Hippocampal formation (tissue), 2 donors: Measurements from ENCODE around the gene TC2N.
"Not testable (repeated sequence)": the region's sequence is repeated elsewhere in the genome, so short reads cannot be mapped to it uniquely, and the experiment has no call there.

Experiments
- DNase-seq, 2 donors: peaks; one replicate each; lab custom pipeline; 2025; lab: John Stamatoyannopoulos, UW

Gene TC2N

GRCh38 chr14:91754819-91755218 lies 112.5 kb downstream of the TC2N start:
- DNase-seq, result no peak

DNA sequence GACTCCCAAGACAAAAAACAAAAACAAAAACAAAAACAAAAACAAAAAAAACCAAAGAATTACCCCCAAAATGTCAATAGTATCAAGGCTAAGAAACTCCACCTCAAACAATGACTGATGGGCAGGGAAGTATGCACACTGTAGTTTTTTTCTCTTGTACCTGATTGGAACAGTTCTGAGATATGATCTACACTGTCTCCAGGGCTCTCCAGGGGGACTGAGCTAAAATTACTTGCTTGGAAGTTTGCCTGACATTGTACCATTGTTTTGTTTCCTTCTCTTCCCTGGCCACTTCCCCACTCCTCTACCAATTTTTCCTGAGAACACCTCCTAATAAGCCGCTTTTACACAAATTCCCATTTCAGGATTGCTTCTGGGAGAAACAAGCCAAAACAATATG lies 113.2 kb downstream of the TC2N start:
- no peak for DNase-seq

- no peak for DNase-seq
Observed at GRCh38 chr14:91753501-91754128, 113.7 kb downstream of the TC2N start.

- no peak for DNase-seq
Observed at GRCh38 chr14:91752961-91753360, 114.4 kb downstream of the TC2N start.

- DNase-seq, result no peak
Observed at GRCh38 chr14:91751719-91752118, 115.6 kb downstream of the TC2N start.

- DNase-seq, result no peak
Observed at GRCh38 chr14:91750634-91751198, 116.6 kb downstream of the TC2N start.

GRCh38 chr14:91749868-91750267 lies 117.5 kb downstream of the TC2N start:
- DNase-seq, result no peak

DNA sequence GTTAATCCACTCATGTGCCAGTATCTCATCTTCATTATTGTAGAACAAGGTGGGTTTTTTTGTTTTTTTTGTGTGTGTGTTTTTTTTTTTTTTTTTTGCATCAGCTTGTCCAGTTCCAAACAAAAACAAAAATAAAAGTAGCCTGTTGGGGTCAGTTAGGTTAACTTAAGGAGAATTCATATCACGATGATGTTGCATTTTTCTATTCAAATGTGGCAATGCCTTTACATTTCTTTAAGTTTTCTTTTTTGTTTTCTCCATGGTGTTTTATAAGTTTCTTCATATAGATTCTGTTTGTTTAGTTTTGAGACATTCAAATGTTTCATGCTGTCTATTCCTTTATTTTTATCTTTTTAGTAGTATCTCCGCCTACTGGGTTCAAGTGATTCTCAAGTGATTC lies 119.3 kb downstream of the TC2N start:
- DNase-seq, result no peak

DNA sequence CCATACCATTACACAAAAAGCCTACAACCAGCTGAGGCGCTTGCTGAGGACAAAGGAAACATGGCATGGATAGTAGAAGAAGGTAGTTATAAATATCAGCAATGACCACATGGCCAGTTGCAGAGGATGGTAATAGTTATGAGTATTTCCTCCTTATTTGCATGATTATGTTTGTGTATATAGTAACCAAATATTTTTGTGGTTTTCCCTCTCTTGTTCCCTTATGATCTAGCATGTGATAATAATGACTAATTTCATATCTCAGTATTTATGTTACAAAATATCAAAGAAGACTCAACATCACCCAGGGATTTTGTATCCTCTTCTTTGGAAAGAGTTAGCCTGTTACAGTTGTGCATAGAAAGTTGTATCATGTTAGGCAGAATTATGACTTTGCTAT lies 122.0 kb downstream of the TC2N start:
- DNase-seq, result no peak

DNA sequence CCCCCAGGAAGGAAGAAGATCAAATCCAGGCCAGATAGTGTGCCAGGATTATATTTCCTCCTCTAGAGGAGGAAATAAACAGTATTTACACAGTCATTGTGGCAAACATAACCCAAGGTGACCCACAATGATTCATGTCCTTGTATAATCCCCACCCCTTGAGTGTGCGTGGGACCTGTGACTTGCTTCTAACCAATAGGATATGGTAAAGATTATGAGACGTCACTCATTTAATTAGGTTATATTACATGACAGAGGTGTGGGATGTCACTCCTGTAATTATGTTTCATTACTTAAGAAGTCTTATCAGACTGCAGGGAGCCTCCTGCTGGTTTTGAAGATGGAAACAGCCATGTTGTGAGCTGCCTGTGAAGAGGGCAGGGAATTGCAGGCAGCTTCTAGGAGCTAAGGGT lies 123.3 kb downstream of the TC2N start:
- no peak for DNase-seq

DNA sequence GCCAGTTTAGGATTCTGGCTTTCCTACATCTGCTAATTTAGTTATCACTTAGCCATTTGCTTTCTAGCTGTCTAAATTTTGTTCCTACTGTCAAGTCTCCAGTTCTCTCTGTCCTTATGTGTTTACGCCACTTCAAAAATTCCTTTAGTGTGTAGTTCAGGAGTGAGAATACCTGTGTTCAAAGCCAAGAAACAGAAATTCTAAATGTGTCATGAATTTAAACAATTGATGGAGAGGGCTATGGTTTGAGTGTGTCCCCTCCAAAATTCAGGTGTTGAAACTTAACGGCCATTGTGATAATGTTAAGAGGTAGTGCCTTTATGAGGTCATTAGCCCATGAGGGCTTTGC lies 124.1 kb downstream of the TC2N start:
- DNase-seq, result no peak

DNA sequence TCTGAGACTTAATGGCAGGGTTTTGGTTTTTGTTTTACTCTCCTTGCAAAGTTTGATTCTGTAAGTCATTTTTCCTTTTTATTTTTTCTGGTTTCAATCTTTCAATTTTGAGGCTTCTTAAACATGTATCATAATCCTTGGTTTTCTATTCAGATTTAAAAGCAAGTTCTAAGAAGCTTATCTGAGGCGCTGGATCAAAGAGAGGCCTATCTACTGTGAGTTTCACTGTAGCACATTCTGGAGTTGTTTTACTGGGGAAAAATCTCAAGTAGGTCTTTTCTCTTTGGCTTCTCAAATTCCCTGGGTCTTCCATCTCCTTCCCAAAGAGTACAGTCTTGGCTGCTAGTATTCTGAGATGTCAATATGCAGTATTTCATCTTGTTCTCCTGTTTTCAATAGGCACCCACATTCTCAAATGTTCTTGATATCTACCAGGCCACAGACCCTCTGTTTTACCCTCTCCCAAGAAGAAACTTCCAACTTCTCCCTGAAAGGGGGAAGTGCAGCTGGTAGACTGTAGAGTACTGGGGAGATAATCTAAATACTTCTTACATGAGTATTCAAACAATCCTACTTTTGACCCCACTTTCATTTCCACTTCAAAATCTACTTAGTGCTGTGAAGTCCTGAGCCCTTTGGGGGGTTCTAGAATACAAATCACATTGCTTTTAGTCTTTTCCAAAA lies 124.6 kb downstream of the TC2N start:
- no peak for DNase-seq

GRCh38 chr14:91739867-91740266 lies 127.5 kb downstream of the TC2N start:
- not testable (repeated sequence) for DNase-seq

DNA sequence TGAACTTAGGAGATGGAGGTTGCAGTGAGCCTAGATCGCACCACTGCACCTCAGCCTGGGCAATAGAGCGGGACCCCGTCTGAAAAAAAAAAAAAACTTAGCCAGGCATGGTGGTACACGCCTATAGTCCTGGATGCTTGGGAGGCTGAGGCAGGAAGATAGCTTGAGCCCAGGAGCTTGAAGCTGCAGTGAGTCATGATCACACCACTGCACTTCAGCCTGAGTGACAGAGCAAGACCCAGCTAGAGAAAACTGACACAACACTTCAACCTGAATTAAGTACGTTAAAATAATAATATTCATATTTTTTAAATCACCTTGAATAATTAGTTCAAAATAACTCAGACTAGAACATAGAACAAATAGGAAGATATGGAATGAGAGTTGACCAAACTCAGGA lies 129.7 kb downstream of the TC2N start:
- no peak for DNase-seq

- DNase-seq, result no peak
Observed at GRCh38 chr14:91732859-91733477, 134.4 kb downstream of the TC2N start.

DNA sequence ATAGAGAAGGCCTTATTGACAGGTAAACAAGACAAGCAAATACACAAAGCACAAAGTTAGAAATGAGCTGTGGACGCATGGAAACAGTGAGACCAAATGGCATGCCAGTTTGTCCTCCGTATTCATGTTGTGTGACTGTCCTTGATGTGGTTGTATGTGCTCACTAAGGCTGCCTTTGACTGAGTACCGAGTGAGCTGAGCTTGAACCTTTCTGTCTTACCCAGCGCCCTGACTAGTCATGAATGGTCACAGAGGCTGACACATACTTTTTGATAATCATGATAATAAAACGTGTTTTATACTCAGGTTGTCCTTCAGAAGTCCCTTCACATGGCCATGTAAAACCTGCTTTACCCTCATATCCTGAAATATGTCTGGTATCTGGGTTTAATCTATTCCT lies 134.9 kb downstream of the TC2N start:
- DNase-seq, result no peak

- DNase-seq, result no peak
Observed at GRCh38 chr14:91731986-91732385, 135.3 kb downstream of the TC2N start, which contains the start of gene CATSPERB. Gene CATSPERB, minus strand, starts transcription at chr14:91732086. Its CDS starts 2,607 bp downstream, at chr14:91729479.

GRCh38 chr14:91731018-91731417 lies 136.3 kb downstream of the TC2N start:
- DNase-seq, result no peak

- no peak for DNase-seq
Observed at GRCh38 chr14:91729756-91730155, 137.6 kb downstream of the TC2N start.
